Gastrocnemius medialis (tissue), 4 donors: ENCODE data around the gene IL11RA.

Experiments used
- CTCF ChIP-seq, 5 experiments: fragments of 450-650 bp in 3 of 5; fragments of 200-600 bp in 2 of 5; sonication (generic) in 2 of 5; IDR thresholded peaks in 4 of 5; conservative IDR thresholded peaks in 1 of 5; 1 replicate in 4 of 5; 2 replicates in 1 of 5; pipeline ENCODE4 v1.5.1; 2016 to 2019; ENCODE audit warnings: antibody characterized with exemption in 5 of 5, mild to moderate bottlenecking in 3 of 5, moderate library complexity in 3 of 5
- POLR2A ChIP-seq, 2 donors: fragments of 450-650 bp; IDR thresholded peaks; one replicate each; pipeline ENCODE4 v1.6.1; 2017; ENCODE audit warnings: antibody characterized with exemption in 2 of 2, mild to moderate bottlenecking in 2 of 2, moderate library complexity in 2 of 2

GRCh38 chr9:34644766-34645314 lies 7.1 kb upstream of the IL11RA start:
- TF ChIP-seq POLR2A (IDR thresholded peaks at IDR 0.05) (no peak), CTCF (IDR thresholded peaks at IDR 0.05 in 4 of 5, conservative IDR thresholded peaks at IDR 0.05 in 1 of 5) (no peak)
